OCI-LY1 (cell line): ENCODE results near the gene CCDC63.

ENCODE experiments used
- H2AFZ ChIP-seq: fragments of 200-600 bp; sonication (generic), shearing (Covaris generic); 2 replicates; pipeline ENCODE4 v1.6.0; 2014; ENCODE audit warnings: antibody characterized with exemption, mild to moderate bottlenecking, low read length
- H3F3A ChIP-seq: fragments of 200-600 bp; sonication (generic), shearing (Covaris generic); 2 replicates; pipeline ENCODE4 v1.6.0; 2014; ENCODE audit warnings: mild to moderate bottlenecking, antibody characterized with exemption, low read length, moderate library complexity; ENCODE audit not compliant: insufficient read depth
- H3K27ac ChIP-seq: fragments of 200-600 bp; sonication (generic); 2 replicates; pipeline ENCODE4 v1.5.1; 2014; ENCODE audit warnings: low read length, mixed run types, mild to moderate bottlenecking, low read depth; ENCODE audit not compliant: poor library complexity, severe bottlenecking
- H3K27me3 ChIP-seq: fragments of 200-600 bp; sonication (generic); 2 replicates; pipeline ENCODE4 v1.6.0; 2014; ENCODE audit warnings: antibody characterized with exemption, mild to moderate bottlenecking, low read length, moderate library complexity; ENCODE audit not compliant: insufficient read depth
- H3K36me3 ChIP-seq: fragments of 200-600 bp; sonication (generic); 2 replicates; pipeline ENCODE4 v1.6.1; 2014; ENCODE audit warnings: mild to moderate bottlenecking, antibody characterized with exemption, low read length, moderate library complexity, mixed read lengths; ENCODE audit not compliant: insufficient read depth
- H3K4me1 ChIP-seq: fragments of 200-600 bp; sonication (generic); 2 replicates; pipeline ENCODE4 v1.5.1; 2014; ENCODE audit warnings: mild to moderate bottlenecking, low read length, moderate library complexity; ENCODE audit not compliant: insufficient read depth, severe bottlenecking
- H3K4me2 ChIP-seq: fragments of 200-600 bp; sonication (generic), shearing (Covaris generic); 2 replicates; pipeline ENCODE4 v1.6.1; 2014; ENCODE audit warnings: low read length
- H3K4me3 ChIP-seq: fragments of 200-600 bp; sonication (generic); 2 replicates; pipeline ENCODE4 v1.5.1; 2014; ENCODE audit warnings: low read length, low read depth, mild to moderate bottlenecking, mixed read lengths; ENCODE audit not compliant: poor library complexity, severe bottlenecking
- H3K79me2 ChIP-seq: fragments of 200-600 bp; shearing (Covaris generic); 2 replicates; pipeline ENCODE4 v1.6.1; 2016; ENCODE audit warnings: mixed run types, low read length, mixed read lengths; ENCODE audit not compliant: insufficient read depth
- H3K9ac ChIP-seq: fragments of 200-600 bp; sonication (generic), shearing (Covaris generic); 2 replicates; pipeline ENCODE4 v1.6.1; 2014; ENCODE audit warnings: mild to moderate bottlenecking, low read length, mixed read lengths
- H3K9me2 ChIP-seq: fragments of 200-600 bp; sonication (generic), shearing (Covaris generic); 2 replicates; pipeline ENCODE4 v1.6.1; 2014; ENCODE audit warnings: low read depth, mild to moderate bottlenecking, low read length, mixed read lengths
- H3K9me3 ChIP-seq: fragments of 200-600 bp; shearing (Covaris generic); 2 replicates; pipeline ENCODE4 v1.6.1; 2014; ENCODE audit warnings: low read length, mixed read lengths
- H4K20me1 ChIP-seq: fragments of 200-600 bp; sonication (generic), shearing (Covaris generic); 2 replicates; pipeline ENCODE4 v1.6.0; 2016; ENCODE audit warnings: mild to moderate bottlenecking, low read length; ENCODE audit not compliant: insufficient read depth
- CTCF ChIP-seq: fragments of 200-600 bp; sonication (generic), shearing (Covaris generic); IDR thresholded peaks from 2 replicates; pipeline ENCODE4 v1.5.1; 2017; ENCODE audit warnings: mild to moderate bottlenecking, antibody characterized with exemption, low read length, moderate library complexity, mixed read lengths
- EZH2 ChIP-seq: fragments of 200-600 bp; sonication (generic), shearing (Covaris generic); IDR thresholded peaks from 2 replicates; pipeline ENCODE4 v1.8.0; 2017; ENCODE audit warnings: borderline replicate concordance, mixed run types, mild to moderate bottlenecking, antibody characterized with exemption, low read length, moderate library complexity, mixed read lengths

CCDC63 gene

GRCh38 chr12:110841007-110841406 is 5.8 kb upstream of the CCDC63 start:
- Histone ChIP-seq H3K36me3 (no peaks in the 10 kb centered on the region), H3K9me3 (no peaks in the 10 kb centered on the region), H3K9me2 (no peaks in the 10 kb centered on the region), H3K27me3 (no peaks in the 10 kb centered on the region), H3K4me1 (no peaks in the 10 kb centered on the region), H3K27ac (no peak overlapping the region), H4K20me1 (no peaks in the 10 kb centered on the region), H3K4me2 (no peak overlapping the region), H3K4me3 (no peak overlapping the region), H3K9ac (no peak overlapping the region), H3K79me2 (no peaks in the 10 kb centered on the region), H2AFZ (no peak overlapping the region), H3F3A (no peaks in the 10 kb centered on the region)
- TF ChIP-seq EZH2 (no peak), CTCF (no peak)

- Histone ChIP-seq H4K20me1 (no peaks in the 10 kb centered on the region), H3K27ac (no peak overlapping the region), H3K4me2 (no peak overlapping the region), H2AFZ (no peak overlapping the region), H3K36me3 (no peaks in the 10 kb centered on the region), H3K9me2 (no peaks in the 10 kb centered on the region), H3K9ac (no peak overlapping the region), H3K79me2 (no peaks in the 10 kb centered on the region), H3K27me3 (no peaks in the 10 kb centered on the region), H3K4me1 (no peaks in the 10 kb centered on the region), H3K4me3 (no peak overlapping the region), H3F3A (no peaks in the 10 kb centered on the region), H3K9me3 (no peaks in the 10 kb centered on the region)
- TF ChIP-seq EZH2 = no peak
- TF ChIP-seq CTCF = no peak
These were observed 2.7 kb upstream of the CCDC63 start for GRCh38 chr12:110844131-110844530.

- no peaks in the 10 kb centered on the region for H3K27me3 ChIP-seq
- H3F3A ChIP-seq = no peaks in the 10 kb centered on the region
- no peaks in the 10 kb centered on the region for H3K9me2 ChIP-seq
- no peak overlapping the region for H3K4me2 ChIP-seq
- no peak overlapping the region for H3K9ac ChIP-seq
- no peak overlapping the region for H3K4me3 ChIP-seq
- H3K79me2 ChIP-seq = no peaks in the 10 kb centered on the region
- H3K27ac ChIP-seq = no peak overlapping the region
- no peak for TF ChIP-seq EZH2
- TF ChIP-seq CTCF = no peak
- no peaks in the 10 kb centered on the region for H3K9me3 ChIP-seq
- H3K36me3 ChIP-seq = no peaks in the 10 kb centered on the region
- H2AFZ ChIP-seq = no peak overlapping the region
- no peaks in the 10 kb centered on the region for H4K20me1 ChIP-seq
- no peaks in the 10 kb centered on the region for H3K4me1 ChIP-seq
These were observed 2.0 kb upstream of the CCDC63 start for GRCh38 chr12:110844551-110845338.
